ENCODE results near the gene IL12RB2.

The IL12RB2 gene

DNA sequence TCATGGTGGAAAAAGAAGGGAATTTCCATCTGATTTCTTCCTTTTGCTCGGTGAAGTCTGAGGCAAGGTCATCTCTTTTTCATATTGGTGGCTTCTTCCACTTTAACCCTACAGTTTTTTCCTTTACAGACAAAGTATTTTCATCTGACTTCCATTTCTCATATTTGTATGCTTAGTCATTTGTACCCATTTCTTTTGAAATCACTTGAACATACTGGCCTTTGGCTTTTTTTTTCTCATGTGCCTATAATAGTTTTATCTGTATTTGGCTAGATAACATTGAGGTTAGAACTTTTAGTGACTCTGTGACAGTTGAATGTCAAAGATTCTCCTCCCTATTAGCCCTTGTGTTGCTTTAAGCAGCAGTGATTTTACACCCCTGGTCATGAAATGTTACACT lies 27.7 kb downstream of the IL12RB2 start:
- H3K4me3 ChIP-seq (ENCODE audit: low read depth, low read length) = no peak overlapping the region
- DNase-seq (ENCODE audit: low read depth) = no peak
- TF ChIP-seq CTCF (IDR thresholded peaks at IDR 0.05; ENCODE audit: control insufficient read depth, extremely low read depth, insufficient read depth) = no peak

- DNase-seq (ENCODE audit: low read depth) = no peak
- no peak for TF ChIP-seq CTCF (IDR thresholded peaks at IDR 0.05; ENCODE audit: control insufficient read depth, extremely low read depth, insufficient read depth)
- no peak overlapping the region for H3K4me3 ChIP-seq (ENCODE audit: low read depth, low read length)
Measured at GRCh38 chr1:67336157-67336556, 28.5 kb downstream of the IL12RB2 start.

GRCh38 chr1:67336783-67337182 lies 29.1 kb downstream of the IL12RB2 start:
- no peak for DNase-seq (ENCODE audit: low read depth)
- no peak overlapping the region for H3K4me3 ChIP-seq (ENCODE audit: low read depth, low read length)
- no peak for TF ChIP-seq CTCF (IDR thresholded peaks at IDR 0.05; ENCODE audit: control insufficient read depth, extremely low read depth, insufficient read depth)

DNA sequence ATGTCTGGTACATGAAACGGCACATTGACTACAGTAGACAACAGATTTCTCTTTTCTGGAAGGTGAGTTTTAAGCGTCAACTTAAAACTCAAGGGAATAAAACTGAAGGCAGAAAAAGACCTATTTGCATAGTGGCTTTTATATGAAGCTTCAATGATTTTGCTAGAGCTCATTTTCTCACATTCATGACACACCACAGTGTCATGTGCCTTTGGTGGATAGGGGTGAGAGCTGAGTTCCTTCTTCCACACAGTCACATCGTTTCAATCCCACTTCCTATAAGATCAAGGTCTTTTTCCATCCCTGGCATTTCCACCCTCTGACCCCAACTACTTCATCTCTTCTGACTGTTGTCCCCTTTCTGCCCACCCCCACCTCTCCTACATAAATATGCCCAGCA lies 31.0 kb downstream of the IL12RB2 start:
- H3K4me3 ChIP-seq (ENCODE audit: low read depth, low read length) = no peak overlapping the region
- no peak for DNase-seq (ENCODE audit: low read depth)
- TF ChIP-seq CTCF (IDR thresholded peaks at IDR 0.05; ENCODE audit: control insufficient read depth, extremely low read depth, insufficient read depth) = no peak

DNA sequence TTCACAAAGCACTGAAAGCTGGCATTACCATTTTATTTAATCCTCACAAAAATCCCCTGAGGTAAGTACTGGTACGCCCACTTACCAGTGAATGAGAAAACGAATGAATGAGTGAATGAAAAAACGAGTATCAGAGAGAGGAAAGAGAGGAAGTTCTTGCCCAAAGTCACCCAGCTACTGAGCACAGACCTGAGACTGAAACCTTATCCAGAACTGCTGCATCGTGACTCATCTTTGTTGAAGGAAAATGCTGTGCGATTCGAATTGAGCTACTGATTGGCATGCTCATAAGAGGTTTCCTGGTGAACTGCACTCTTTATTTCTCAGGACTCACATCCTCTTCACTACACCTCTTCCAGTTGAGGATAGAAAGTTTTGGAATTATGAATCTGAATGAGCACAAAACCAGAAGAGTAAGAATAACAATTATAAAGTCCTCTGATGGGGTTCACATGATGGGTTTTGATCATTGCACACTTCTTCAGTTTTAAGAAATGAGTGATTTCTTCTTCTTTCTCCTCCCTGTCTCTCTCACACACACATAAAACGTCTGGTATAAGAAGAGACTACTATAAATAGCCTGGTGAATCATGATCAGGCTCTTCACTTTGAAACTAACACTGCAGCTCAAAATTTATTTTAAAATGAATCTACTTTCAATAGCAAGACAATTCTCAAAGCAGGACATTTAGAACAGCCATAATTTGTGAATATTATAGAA lies 32.1 kb downstream of the IL12RB2 start:
- H3K4me3 ChIP-seq (ENCODE audit: low read depth, low read length) = no peak overlapping the region
- no peak for TF ChIP-seq CTCF (IDR thresholded peaks at IDR 0.05; ENCODE audit: control insufficient read depth, extremely low read depth, insufficient read depth)
- no peak for DNase-seq (ENCODE audit: low read depth)

GRCh38 chr1:67342076-67342890 lies 34.6 kb downstream of the IL12RB2 start:
- TF ChIP-seq CTCF (IDR thresholded peaks at IDR 0.05; ENCODE audit: control insufficient read depth, extremely low read depth, insufficient read depth) = no peak
- H3K4me3 ChIP-seq (ENCODE audit: low read depth, low read length) = no peak overlapping the region
- DNase-seq (ENCODE audit: low read depth) = no peak

Data from LNCaP clone FGC (cell line).